Kidney (tissue), 22 donors: ENCODE results near the gene FOXRED1. TPM values are rescaled to one million over a fixed set of nuclear protein-coding genes. Genes with fewer than 3 reads are reported as not detected.

Experiments used
- DNase-seq, 5 donors: peaks; one replicate each; pipeline ENCODE4 v3.0.0-alpha.2; 2013 to 2020
- FAIRE-seq: peaks from 2 replicates; lab custom pipeline; 2012; peaks lifted over from hg19 to GRCh38; lab: Jason Lieb, UNC
- H3K27ac ChIP-seq, 2 donors: one replicate each; pipeline ENCODE4 v1.7.0; 2013; ENCODE audit warnings: low read depth in 2 of 2, low read length in 2 of 2, inconsistent platforms in 1 of 2
- H3K27me3 ChIP-seq: one replicate; pipeline ENCODE4 v1.7.1; 2013; ENCODE audit warnings: low read length, inconsistent platforms; ENCODE audit not compliant: control insufficient read depth, insufficient read depth
- H3K36me3 ChIP-seq, 3 donors: one replicate each; pipeline versions ENCODE4 v1.7.0 to v1.7.1; 2013; ENCODE audit warnings: low read length in 3 of 3, control low read depth in 1 of 3, inconsistent platforms in 1 of 3; ENCODE audit not compliant: insufficient read depth in 3 of 3, control insufficient read depth in 2 of 3
- H3K4me1 ChIP-seq, 3 donors: one replicate each; pipeline versions ENCODE4 v1.7.0 to v1.7.1; 2013; ENCODE audit warnings: low read length in 3 of 3, inconsistent platforms in 1 of 3, low read depth in 1 of 3; ENCODE audit not compliant: control insufficient read depth in 2 of 3, insufficient read depth in 2 of 3
- H3K4me3 ChIP-seq, 3 donors: one replicate each; pipeline versions ENCODE4 v1.7.0 to v1.8.1; 2013; ENCODE audit warnings: low read length in 3 of 3, control low read depth in 1 of 3, inconsistent platforms in 1 of 3
- H3K9ac ChIP-seq, 3 donors: one replicate each; pipeline versions ENCODE4 v1.7.0 to v1.7.1; 2013; ENCODE audit warnings: low read length in 3 of 3, control low read depth in 1 of 3, inconsistent platforms in 1 of 3
- H3K9me3 ChIP-seq, 3 donors: one replicate each; pipeline versions ENCODE4 v1.7.0 to v1.7.1; 2013; ENCODE audit warnings: low read length in 3 of 3, control low read depth in 1 of 3, inconsistent platforms in 1 of 3; ENCODE audit not compliant: control insufficient read depth in 2 of 3, insufficient read depth in 1 of 3
- CTCF ChIP-seq: IDR thresholded peaks from 3 replicates; pipeline ENCODE4 v1.5.1; 2012; ENCODE audit warnings: mild to moderate bottlenecking, moderate library complexity, borderline replicate concordance; ENCODE audit not compliant: insufficient read depth; ENCODE audit errors: extremely low read depth
- intact Hi-C: fragments of 100-400 bp; cut with DNase I; formaldehyde crosslinking; loops from one replicate; pipeline ENCODE4 v1.11.1; 2022
- long read RNA-seq, 10 donors: library from polyadenylated mRNA in 1 of 10; unstranded in 1 of 10; transcript quantifications; one replicate each; pipeline ENCODE4 v2.0.0 and lab custom pipeline, GENCODE V29; 2021 to 2026
- polyA plus RNA-seq: library from polyadenylated mRNA; stranded (reverse); fragments of 350-450 nt; fragmentation: Illumina TruSeq; extraction: RNeasy Lipid Tissue Mini Kit (QIAGEN cat#74804); gene quantifications from one replicate; pipeline ENCODE4 v1.2.3, GENCODE V29; 2014; ENCODE audit warnings: low read depth, low replicate concordance; ENCODE audit not compliant: insufficient read depth
- total RNA-seq: library from RNA; stranded (reverse); fragmentation: NEBNext Ultra II Directional; extraction: Animal tissue kit (Norgen Biotek cat#: 25700); gene quantifications from one replicate; pipeline ENCODE4 v1.2.1, GENCODE V29; 2021
- donor health status: control.
- donor health status: control.
- donor health status: control.
- donor health status: control.
- donor health status: control.
- donor health status: DM: yes; HTN: yes; CAD: no.
- donor health status: Normal renal cell carcinoma (clear cell type).

FOXRED1 gene
- total RNA-seq (21.5 TPM), polyA plus RNA-seq (37.1 TPM)
- long read RNA-seq, donor 1, partial matches to known transcripts: 0 of 5 reads
- long read RNA-seq, donor 1, other reads (novel, unspliced or antisense): 0 of 5 reads
- long read RNA-seq, donor 2, partial matches to known transcripts: 0 of 5 reads
- long read RNA-seq, donor 2, other reads (novel, unspliced or antisense): 0 of 5 reads
- long read RNA-seq, donor 3, transcript FOXRED1-201 (11 exons, 1,970 nt): major isoform, 6 of 7 reads
- long read RNA-seq, donor 3, partial matches to known transcripts: 0 of 7 reads
- long read RNA-seq, donor 3, other reads (novel, unspliced or antisense): 0 of 7 reads
- long read RNA-seq, donor 4, partial matches to known transcripts: 0 of 4 reads
- long read RNA-seq, donor 4, other reads (novel, unspliced or antisense): 0 of 4 reads
- long read RNA-seq, donor 5: 0 reads
- long read RNA-seq, donor 6, partial matches to known transcripts: 0 of 1 reads
- long read RNA-seq, donor 6, other reads (novel, unspliced or antisense): 0 of 1 reads
- long read RNA-seq, donor 7, transcript FOXRED1-201 (11 exons, 1,970 nt): major isoform, 10 of 16 reads
- long read RNA-seq, donor 7, partial matches to known transcripts: 0 of 16 reads
- long read RNA-seq, donor 7, other reads (novel, unspliced or antisense): 6 of 16 reads
- long read RNA-seq, donor 8, partial matches to known transcripts: 0 of 3 reads
- long read RNA-seq, donor 8, other reads (novel, unspliced or antisense): 0 of 3 reads
- long read RNA-seq, donor 9, partial matches to known transcripts: 0 of 5 reads
- long read RNA-seq, donor 9, other reads (novel, unspliced or antisense): 0 of 5 reads
- long read RNA-seq, donor 10, transcript FOXRED1-201 (11 exons, 1,970 nt): major isoform, 5 of 6 reads
- long read RNA-seq, donor 10, partial matches to known transcripts: 0 of 6 reads
- long read RNA-seq, donor 10, other reads (novel, unspliced or antisense): 0 of 6 reads

GRCh38 chr11:126268708-126269579 lies at the start of gene FOXRED1, which contains the start of gene SRPRA:
Gene FOXRED1 (plus strand): TSS chr11:126269154. CDS start chr11:126269207, 53 bp downstream.
Gene SRPRA (minus strand): TSS chr11:126268895. CDS start chr11:126268804, 91 bp downstream.
- intact Hi-C loops: no loop called here
- peak; percentile 81 for FAIRE-seq

GRCh38 chr11:126219547-126219946 lies 49.4 kb upstream of the FOXRED1 start:
- no peak for TF ChIP-seq CTCF
- no peak for FAIRE-seq

More at GRCh38 chr11:126268708-126269579, at the start of gene FOXRED1, which contains the start of gene SRPRA:
- Histone ChIP-seq H3K9me3 (no peaks in the 10 kb centered on the region), H3K36me3 (peaks cover 13 to 37% (median 33%) of the 10 kb centered on the region in 3 donors), H3K4me1 (peaks cover 2 to 13% (median 7%) of the 10 kb centered on the region in 3 donors), H3K9ac (peak within 1 kb of the TSS; percentile 84 to 96 (median 96)), H3K4me3 (peak within 1 kb of the TSS; percentile 89 to 94 (median 93)), H3K27me3 (no peaks in the 10 kb centered on the region), H3K27ac (peak within 1 kb of the TSS; percentile 78 to 82)
- no peak for TF ChIP-seq CTCF
- DNase-seq: peak; percentile 99 to 100 (median 100)

GRCh38 chr11:126224647-126225294 lies 44.2 kb upstream of the FOXRED1 start:
- no peaks in the 10 kb centered on the region for H3K9me3 ChIP-seq
- peaks cover 0 to 2% (median 0%) of the 10 kb centered on the region in 3 donors for H3K36me3 ChIP-seq
- FAIRE-seq: no peak
- DNase-seq: no peak
- H3K27me3 ChIP-seq: no peaks in the 10 kb centered on the region
- intact Hi-C loops: no loop called here
- H3K4me3 ChIP-seq: no peak overlapping the region
- H3K4me1 ChIP-seq: no peaks in the 10 kb centered on the region
- H3K9ac ChIP-seq: no peak overlapping the region
- no peak for TF ChIP-seq CTCF
- H3K27ac ChIP-seq: no peak overlapping the region

More at GRCh38 chr11:126219547-126219946, 49.4 kb upstream of the FOXRED1 start:
- H3K9ac ChIP-seq: no peak overlapping the region
- H3K27me3 ChIP-seq: no peaks in the 10 kb centered on the region
- peaks cover 0 to 7% (median 0%) of the 10 kb centered on the region in 3 donors for H3K4me1 ChIP-seq
- intact Hi-C loops: no loop called here
- H3K4me3 ChIP-seq: no peak overlapping the region
- DNase-seq: no peak
- no peaks in the 10 kb centered on the region for H3K9me3 ChIP-seq
- H3K27ac ChIP-seq: no peak overlapping the region
- H3K36me3 ChIP-seq: no peaks in the 10 kb centered on the region
